ENCODE results near the gene RRAGD. TPM values are rescaled to one million over a fixed set of nuclear protein-coding genes. Genes with fewer than 3 reads are reported as not detected.

RRAGD gene
- total and polyA plus RNA-seq, 2 of the 13 experiments (the other 11 are each of a cell fraction or from before 2014, with no cell fraction given) = 0.35 to 0.53 TPM

- TF ChIP-seq TFE3 (CRISPR knock-in tag; IDR thresholded peaks at IDR 0.05) = peak; percentile 54; the same call in 1 of the 2 replicates
- TF ChIP-seq CTCF (CRISPR knock-in tag; IDR thresholded peaks at IDR 0.05) = peak; percentile 70
- TF ChIP-seq TP53 (CRISPR knock-in tag; conservative IDR thresholded peaks at IDR 0.05) = no peak
- TF ChIP-seq NFYC (CRISPR knock-in tag; IDR thresholded peaks at IDR 0.05) = no peak
- no peak for TF ChIP-seq IRF9 (CRISPR knock-in tag; IDR thresholded peaks at IDR 0.05; ENCODE audit: borderline replicate concordance)
- peak; percentile 40 for TF ChIP-seq XRCC5 (optimal IDR thresholded peaks at IDR 0.05; ENCODE audit: low read length)
- no peak for TF ChIP-seq RAD51 (IDR thresholded peaks at IDR 0.05; ENCODE audit: borderline replicate concordance)
- peak; percentile 26; the same call in 1 of the 2 replicates for TF ChIP-seq RAD21 (CRISPR knock-in tag; IDR thresholded peaks at IDR 0.05)
- TF ChIP-seq ZNF432 (CRISPR knock-in tag; IDR thresholded peaks at IDR 0.05; ENCODE audit: borderline replicate concordance) = no peak
- TF ChIP-seq SIX1 (CRISPR knock-in tag; IDR thresholded peaks at IDR 0.05; ENCODE audit: borderline replicate concordance) = no peak
- no peak for TF ChIP-seq CREM (IDR thresholded peaks at IDR 0.05)
- no peak for TF ChIP-seq CREM (CRISPR knock-in tag; IDR thresholded peaks at IDR 0.05)
- peak; percentile 59 for TF ChIP-seq SALL1 (CRISPR knock-in tag; IDR thresholded peaks at IDR 0.05)
- no peak for TF ChIP-seq ZSCAN9 (CRISPR knock-in tag; IDR thresholded peaks at IDR 0.05; ENCODE audit: borderline replicate concordance)
- TF ChIP-seq ZNF710 (CRISPR knock-in tag; IDR thresholded peaks at IDR 0.05; ENCODE audit: borderline replicate concordance) = no peak
- TF ChIP-seq SMAD9 (CRISPR knock-in tag; IDR thresholded peaks at IDR 0.05) = no peak
- no peak for TF ChIP-seq ZNF354B (CRISPR knock-in tag; IDR thresholded peaks at IDR 0.05)
- TF ChIP-seq CENPBD1 (CRISPR knock-in tag; IDR thresholded peaks at IDR 0.05; ENCODE audit: borderline replicate concordance, low read depth) = no peak
- 0 out of 2 replicates have a peak, but pooled peaks have one; percentile 26 for TF ChIP-seq PHF20 (CRISPR knock-in tag; IDR thresholded peaks at IDR 0.05)
- TF ChIP-seq ZNF605 (CRISPR knock-in tag; IDR thresholded peaks at IDR 0.05) = no peak
- no peak for TF ChIP-seq ZNF549 (CRISPR knock-in tag; IDR thresholded peaks at IDR 0.05)
Measured at GRCh38 chr6:89375427-89376267, 36.4 kb downstream of the RRAGD start (continued).

Data from HepG2 (cell line).